ENCODE results near the gene FADS1.

Gene FADS1

DNA sequence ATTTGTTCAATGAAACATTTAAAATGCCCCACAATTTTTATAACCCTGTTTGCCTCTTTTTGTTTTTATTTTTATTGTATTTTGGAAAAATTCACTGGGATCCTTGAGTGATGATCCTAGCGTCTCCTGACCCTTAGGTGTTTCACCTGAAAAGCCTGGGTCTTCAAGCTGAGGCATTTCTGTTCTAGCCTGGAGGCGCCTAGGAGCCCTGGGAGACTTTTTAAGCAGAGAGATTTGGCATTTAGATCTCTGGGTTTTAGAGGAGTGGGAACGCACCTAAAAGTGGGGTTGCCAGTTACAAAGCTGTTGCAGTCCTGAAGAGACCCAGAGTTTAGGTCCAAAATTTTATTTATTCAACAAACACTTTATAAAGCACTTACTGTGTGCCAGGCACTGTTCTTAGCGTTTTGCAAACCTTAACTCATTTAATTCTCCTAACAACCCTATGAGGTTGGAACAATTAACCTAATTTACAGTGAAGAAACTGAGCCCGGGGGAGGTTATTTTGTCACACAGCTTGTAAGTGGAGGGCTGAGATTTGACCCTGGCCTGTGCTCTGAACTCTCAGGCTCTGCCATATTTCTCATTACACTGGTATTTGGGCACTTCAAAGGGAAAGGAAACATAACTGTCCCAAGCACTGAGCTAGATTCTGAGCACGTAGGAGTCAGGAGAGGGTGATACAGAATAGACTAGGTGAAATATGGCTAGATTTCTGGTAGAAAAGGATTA is 834 bp upstream of the FADS1 start:
- DNase-seq: no peak

DNA sequence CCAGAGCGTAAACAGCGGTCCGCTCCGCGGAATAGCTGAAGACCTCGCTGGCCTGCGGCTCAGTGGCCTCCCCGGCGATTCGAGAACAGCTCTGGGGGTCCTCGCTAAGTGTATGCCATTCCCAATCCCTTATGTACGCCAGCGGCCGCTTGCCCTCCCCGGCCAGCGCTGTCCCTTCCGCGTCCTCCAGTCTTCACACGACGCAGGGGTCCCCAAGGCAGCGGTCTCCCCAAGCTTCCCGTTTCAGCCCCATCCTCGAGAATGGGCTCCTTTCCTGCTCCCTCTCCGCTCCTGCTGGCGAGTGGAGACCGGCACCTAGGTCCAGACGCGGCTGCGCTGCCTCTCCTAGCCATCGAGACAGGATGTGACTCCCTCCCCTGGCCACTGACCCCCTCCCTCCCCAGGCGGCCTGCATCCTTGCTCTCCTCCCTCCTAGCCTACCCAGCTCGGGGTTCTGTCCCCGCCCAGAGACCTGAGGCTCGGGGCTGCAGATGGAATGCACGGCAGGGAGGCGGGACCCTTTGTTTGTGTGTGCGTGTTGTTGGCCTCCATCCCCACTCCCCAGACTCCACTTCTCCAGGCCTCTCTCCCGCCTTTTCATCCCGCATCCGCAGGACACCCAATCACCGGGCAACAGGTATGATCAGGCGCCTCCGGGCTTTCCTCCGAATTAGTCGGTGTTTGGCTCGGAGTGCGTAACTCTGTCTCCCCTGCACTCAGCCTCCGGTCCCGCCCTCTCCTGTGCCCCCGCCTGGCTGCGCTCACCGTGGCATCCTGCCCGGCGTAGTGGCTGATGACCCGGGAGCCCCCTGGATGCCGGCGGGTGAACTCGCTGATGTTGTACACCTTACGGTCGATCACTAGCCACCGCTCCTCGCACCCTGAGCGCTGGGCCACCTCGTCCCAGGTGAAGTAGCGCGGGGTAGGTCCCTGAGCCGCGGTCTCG is 740 bp downstream of the FADS1 start:
- peak in 1 of 2 experiments; percentile 40 for DNase-seq

DNA sequence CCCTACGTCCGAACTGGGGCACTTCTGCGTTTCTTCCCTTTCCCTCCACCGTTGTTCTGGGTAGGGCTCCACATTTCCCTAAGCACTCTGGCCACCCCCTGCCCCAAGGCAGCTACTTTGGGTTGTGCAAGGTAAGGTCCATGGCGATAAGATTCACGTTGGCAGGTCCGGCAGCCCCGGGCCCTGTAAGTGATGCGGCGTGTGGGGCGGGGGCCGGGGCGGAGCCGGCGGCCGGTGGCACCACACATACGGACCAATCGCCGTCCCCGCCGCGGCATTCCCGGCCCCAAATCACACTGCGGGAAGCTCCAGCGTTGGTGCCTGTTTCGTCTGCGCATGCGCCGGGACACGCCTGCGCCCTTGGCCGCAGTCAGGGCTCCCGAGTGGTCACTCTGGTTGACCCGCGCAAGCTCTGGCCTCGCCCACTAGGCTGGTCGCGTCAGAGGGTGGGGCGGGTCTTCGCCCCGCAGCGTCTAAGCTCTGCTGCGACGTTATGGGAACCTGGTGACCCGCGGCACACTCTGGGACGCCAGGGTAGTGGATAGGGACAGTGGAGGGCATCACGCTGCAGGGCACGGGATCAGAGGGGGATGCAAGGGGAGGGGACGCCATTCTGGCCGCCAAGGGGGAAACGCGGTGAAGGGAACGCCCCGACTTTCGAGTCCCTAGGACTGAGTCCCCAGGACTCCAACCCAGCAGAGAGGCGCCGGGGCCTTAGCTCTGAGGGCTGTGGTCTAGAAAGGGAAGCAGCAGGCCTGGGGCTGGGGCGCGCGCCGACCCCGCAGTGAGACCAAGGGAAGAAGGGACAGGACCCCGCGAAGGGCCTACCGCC is 1.6 kb downstream of the FADS1 start:
- peak; percentile 56 to 58 for DNase-seq

- no peak for DNase-seq
Measured at GRCh38 chr11:61814247-61814957, 2.4 kb downstream of the FADS1 start.

DNA sequence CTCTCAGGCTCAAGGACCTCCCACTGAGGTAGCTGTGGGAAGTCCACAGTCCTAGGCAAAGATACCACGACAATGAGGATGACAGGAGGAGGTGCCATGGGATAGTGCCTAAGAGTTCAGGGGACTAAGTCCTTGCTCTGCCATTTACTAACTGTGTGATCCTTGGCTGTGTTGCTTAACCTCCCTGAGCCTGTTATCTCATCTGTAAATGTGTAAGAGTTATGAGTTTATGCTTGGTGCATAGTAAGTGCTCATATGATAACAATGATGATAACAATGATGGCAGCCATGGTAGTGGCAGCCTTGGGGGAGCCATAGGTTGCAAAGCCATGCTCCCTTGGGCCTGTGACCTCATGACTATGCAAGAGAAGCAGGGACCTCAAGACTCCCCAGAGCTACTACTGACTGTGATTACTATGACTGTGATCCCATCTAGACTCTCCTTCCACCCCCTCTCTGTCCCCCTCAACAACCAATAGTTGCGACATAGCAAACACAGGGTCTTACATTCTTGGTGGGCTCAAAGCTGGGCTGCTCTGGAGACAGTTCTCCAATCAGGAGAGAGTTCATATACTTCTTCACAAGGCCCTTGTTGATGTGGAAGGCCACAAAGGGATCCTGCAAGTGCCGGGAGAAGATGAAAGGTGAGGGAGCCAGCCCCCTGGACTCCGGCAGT is 3.9 kb downstream of the FADS1 start:
- no peak for DNase-seq

GRCh38 chr11:61811831-61812230 is 5.0 kb downstream of the FADS1 start:
- DNase-seq: no peak

- DNase-seq: no peak
Measured at GRCh38 chr11:61810671-61811175, 6.1 kb downstream of the FADS1 start.

GRCh38 chr11:61806785-61807184 is 10.0 kb downstream of the FADS1 start:
- DNase-seq: no peak

DNA sequence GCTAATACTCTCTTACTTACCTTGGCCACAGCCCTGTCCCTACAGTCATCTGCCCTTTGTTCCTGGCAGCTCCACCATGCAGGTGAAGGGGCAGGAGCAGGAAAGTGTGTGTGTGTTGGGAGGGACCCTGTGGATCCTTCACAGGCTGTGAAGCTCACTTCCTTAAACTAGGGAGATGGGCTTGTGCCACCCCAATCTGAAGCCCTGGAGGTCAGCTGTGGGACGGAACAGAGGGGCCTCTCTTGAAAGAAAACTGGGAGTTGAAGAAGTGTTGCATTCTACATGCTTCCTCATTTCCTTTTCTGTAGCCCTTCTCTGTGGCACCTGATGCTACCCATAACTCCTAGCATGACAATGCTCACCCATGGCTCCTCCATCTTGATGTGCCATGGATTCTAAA is 11.7 kb downstream of the FADS1 start:
- no peak for DNase-seq

DNA sequence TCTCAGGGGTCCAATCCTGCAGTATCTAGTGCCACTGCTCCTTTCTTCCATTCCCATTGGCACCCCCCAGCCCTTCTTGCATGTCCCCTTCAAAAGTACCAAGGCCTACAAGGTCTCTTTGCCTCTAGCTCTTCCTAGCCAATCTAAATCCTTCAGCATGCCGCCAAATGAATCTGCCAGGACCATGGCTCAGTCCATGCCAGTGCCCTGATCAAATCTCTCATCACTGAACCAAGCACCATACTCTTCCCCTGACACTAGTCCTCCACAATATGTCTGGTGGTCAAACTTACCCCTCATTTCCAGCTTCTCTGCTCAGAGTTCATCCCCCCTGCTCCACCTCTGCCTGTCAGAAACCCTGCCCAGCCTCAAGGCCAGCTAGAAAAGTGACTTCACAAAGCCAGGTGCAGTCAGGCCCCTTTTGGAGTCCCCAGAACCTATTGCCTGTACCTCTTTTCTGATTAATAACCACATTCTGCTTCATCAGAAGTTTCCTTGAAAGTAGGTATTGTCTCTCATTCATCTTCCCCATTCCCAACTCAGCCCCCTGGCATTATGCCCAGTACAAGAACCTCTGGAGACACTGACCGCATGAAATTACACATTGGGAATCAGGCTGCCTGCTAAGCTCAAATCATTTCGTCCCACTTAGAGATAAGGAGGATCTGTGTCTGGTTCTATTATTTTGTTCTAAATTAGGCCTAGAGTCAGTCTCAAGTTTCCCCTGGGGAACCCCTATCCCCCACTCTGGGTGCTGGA is 12.7 kb downstream of the FADS1 start:
- DNase-seq: no peak

DNA sequence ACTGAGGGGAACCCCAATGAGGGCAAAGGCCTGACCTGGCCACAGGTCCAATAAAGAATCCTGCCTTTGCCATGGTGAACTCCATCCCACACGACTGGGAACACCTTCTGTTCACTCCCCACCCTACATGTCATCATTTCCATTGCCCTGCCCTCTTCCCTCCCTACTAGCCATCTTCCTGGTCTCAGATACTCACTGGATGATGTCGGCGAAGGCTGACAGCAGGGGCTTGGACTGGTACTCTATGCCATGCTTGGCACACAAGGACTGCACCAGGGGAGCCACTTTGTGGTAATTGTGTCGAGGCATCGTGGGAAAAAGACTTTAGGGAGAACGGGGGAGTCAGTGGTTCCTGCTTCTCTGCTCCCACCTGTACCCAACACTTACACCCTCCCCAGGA is 14.2 kb downstream of the FADS1 start:
- DNase-seq: no peak

DNA sequence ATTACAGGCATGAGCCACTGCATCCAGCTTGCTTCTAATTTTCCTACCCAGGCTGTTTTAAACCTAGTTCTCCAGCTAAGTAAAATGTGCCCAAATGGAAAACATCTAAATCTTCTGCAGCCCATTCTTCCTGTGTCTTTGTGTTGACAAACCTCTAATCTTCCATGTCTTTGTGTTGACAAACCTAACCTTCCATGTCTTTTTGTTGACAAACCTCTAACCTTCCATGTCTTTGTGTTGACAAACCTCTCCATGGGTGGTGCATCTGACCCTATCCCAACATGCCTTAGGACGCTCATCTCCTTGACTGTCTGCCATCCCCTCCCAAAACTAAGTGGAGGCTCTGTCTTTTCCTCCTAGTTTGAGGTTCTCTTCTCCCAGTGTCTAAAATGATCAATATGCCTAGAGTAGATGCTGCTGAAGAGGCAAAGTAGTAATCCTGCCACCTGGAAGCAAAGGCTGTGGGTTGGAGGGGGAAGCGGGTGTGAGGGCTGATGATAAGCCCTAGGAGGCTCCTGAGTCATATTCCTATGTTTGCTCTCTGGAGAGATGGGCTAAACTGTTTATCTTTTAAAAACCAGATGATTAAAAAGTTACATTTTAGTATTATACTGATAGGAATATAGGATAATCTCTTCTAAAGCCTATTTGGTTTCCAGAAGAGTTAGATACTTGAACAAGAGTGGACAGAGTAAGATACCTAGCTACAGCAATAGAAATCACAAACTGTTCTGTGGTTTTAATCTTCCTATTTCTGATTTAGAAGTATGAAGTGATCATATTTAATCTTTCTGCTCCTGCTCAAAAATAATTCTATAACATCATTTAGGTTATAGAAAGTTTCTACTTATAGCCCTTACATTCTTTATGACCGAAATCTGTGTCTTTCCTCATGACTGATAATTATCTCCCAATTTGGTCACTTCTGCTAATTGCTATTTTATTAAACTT is 16.2 kb downstream of the FADS1 start:
- DNase-seq: no peak

- no peak for DNase-seq
Measured at GRCh38 chr11:61799665-61800284, 17.0 kb downstream of the FADS1 start.

GRCh38 chr11:61797263-61797944 is 19.4 kb downstream of the FADS1 start:
- DNase-seq: peak; percentile 25 to 27

- no peak for DNase-seq
Measured at GRCh38 chr11:61795876-61796526, 20.8 kb downstream of the FADS1 start.

DNA sequence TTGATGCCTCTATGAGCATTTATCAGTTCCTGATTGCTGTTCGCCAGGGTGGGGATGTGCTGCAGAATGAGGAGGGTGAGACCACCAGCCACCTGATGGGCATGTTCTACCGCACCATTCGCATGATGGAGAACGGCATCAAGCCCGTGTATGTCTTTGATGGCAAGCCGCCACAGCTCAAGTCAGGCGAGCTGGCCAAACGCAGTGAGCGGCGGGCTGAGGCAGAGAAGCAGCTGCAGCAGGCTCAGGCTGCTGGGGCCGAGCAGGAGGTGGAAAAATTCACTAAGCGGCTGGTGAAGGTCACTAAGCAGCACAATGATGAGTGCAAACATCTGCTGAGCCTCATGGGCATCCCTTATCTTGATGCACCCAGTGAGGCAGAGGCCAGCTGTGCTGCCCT is 21.3 kb downstream of the FADS1 start:
- DNase-seq: no peak

GRCh38 chr11:61794579-61794978 is 22.2 kb downstream of the FADS1 start:
- no peak for DNase-seq

DNA sequence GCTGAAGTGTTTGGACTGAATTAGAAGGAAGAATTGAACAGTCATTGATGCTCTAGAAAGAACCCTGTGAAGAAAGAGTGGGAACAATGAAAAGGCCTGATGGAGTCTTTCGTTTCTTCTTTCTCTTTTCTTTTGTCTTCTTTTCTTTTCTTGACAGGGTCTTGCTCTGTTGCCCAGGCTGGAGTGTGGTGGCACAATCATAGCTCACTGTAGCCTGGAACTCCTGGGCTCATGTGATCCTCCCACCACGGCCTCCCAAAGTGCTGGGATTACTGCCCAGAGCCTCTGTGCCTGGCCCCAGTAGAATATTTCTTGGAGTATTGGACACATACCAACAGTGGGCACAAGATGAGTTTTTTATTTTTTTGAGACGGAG is 23.0 kb downstream of the FADS1 start:
- DNase-seq: no peak
